GM18873 (cell line): ENCODE results near the gene CUX1.
"Not testable (repeated sequence)": the region's sequence is repeated elsewhere in the genome, so short reads cannot be mapped to it uniquely, and the experiment has no call there.

Experiments
- ATAC-seq: cut with Tn5 transposase; IDR thresholded peaks from one replicate; pipeline ENCODE4 v1.9.1; 2021; ENCODE audit warnings: mild to moderate bottlenecking, moderate library complexity, moderate number of reproducible peaks; ENCODE audit not compliant: unreplicated experiment, low FRiP score

The CUX1 gene

DNA sequence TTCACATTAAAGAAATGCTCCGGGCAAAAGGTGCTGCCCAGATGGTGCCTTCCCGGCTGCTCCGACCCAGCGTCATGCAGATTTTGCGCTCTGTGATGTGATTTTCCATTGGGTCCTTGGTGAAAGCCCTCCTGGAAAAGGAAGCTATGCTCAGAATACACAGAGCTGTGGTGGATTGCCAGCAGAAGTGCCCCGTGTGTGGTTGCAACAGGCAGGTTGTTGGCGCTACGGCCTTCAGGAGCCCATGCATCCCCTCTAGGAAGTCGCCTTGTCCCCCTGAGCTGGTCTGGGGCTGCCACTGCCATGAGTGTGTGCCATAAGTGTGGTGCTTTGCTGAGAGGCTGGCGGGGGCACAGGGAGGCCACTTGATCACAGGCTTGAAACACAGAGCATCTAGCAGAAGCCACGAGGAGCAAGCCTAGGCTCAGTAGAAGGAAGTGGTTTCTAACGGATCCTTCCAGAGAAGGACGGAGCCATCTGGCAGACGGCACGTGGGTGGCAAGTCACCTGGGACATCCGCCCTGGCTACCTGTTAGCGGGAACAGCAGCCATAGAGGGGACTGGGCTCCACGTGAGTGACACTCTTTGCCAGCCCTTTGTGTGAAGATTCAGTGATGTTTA is 210.9 kb downstream of the CUX1 start:
- ATAC-seq: no peak

DNA sequence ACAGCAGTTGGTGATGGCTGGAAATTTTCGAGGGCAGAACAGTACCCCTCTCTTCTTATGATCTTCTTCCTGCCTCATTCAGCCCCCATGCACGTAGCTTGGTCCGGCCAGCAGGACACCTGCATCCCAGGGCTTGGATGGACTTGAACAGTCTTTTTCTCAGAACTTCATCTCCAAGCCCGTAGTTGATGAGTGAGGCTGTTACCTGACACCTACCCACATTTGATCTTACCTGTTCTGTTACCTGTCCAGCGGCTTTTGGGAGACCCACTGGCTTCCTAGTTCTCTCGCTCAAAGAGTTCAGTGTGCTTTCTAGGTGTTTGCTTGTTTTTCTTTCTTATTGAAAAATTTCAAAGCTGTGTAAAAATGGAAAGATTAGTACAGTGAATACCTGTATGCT is 212.2 kb downstream of the CUX1 start:
- no peak for ATAC-seq

DNA sequence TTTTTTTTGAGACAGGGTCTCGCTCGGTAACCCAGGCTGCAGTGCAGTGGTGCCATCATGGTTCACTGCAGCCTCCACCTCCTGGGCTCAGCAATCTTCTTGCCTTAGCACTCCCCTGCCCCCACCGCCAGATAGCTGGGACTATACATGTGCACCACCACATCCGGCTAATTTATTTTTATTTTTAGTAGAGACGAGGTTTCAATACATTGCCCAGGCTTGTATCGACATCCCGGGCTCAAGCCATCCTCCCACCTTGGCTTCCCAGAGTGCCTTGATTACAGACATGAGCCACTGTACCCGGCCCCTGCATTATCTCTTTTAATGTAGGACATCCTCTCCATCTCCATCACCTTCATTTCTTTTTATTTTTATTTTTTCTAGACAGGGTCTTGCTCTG is 213.3 kb downstream of the CUX1 start:
- ATAC-seq: no peak

DNA sequence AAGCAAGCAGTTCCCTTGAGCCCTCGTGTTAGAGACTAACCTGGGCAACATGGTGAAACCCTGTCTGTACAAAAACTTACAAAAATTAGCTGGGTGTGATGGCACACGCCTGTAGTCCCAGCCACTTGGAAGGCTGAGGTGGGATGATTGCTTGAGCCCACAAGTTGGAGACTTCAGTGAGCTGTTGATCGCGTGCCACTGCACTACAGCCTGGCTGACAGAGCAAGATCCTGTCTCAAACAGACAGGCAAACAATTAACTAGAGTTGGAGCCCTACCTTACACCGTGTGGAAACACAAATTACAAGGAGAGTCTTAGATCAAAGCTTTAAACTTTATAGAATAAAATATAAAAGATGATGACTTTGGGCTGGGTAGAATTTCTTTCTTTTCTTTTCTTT is 219.5 kb downstream of the CUX1 start:
- ATAC-seq: no peak

DNA sequence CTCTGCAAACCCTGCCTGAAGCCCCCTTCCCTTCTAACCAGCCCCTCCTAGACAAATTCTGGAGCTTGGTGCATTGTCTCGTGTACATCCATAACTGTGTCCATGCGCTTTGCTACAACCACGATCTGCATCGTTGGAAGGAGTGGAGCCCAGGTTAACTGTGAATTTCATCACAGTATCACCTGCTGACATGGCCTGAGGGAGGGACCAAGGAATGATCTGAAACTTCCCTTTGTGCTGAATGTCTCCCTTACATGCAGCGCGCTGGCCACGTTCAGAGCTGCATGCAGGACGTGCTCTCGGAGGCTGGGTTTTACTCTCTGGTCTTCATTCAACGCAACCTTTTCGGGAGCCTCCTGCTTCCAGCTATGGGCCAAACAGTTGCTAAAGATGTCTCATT is 222.3 kb downstream of the CUX1 start:
- no peak for ATAC-seq

DNA sequence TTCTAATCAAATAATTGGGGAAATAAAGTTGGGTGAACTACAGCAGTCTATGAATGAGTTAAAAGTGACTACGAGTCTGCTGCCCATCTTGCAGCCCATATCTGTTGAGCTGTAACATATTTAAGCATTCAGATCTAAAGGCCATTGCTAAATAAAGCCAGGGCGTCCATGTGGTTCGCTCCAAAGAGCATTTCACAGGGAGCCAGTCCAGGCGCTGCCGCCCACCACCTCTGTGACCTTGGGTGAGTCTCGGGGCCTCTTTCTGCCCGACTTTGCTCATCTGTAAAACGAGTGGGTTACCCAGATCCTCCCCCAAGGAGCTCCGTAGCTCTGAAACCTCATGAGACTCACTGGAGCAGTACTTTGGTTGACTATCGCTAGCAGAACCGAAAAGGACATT is 223.1 kb downstream of the CUX1 start:
- no peak for ATAC-seq

DNA sequence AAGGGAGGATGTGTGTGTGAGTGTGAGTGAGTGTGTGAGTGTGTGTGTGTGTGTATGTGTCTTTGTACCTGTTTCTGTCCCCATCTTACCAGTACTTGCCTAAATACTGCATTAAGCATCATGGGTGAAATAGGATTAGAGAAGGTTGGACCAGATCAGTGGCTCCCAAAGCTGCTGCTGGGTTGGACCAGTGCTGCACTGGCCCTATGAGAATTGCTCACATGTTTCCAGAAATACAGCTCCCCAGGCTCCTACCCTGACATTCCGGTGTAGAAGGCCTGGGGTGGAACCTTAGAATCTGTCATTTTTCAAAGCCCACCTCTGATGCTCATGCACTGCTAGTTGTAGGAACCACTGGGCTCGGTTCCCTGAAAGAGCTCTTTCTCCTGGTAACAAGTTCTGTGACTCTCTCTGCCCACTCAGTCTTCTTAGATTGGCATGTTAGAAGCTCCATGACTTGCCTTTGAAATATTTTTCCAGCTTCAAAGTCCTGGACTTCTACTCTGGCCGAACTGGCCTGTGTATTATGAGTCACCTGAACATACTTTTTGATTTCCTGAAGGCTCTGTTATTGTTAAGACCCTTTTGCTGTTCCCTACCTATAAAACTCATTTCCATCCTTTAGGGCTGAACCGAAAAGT is 224.7 kb downstream of the CUX1 start:
- no peak for ATAC-seq

DNA sequence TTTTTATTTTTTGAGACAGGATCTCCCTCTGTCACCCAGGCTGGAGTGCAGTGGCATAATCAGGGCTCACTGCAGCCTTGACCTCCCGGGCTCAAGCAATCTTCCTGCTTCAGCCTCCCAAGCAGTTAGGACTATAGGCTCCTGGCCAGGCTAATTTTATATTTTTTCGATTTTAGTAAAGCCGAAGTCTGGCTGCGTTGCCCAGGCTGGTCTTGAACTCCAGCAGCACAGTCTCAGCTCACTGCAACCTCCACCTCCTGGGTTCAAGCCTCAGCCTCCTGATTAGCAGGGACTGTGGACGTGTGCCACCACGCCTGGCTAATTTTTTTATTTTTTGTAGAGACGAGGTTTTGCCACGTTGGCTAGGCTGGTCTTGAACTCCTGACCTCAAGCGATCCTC is 225.4 kb downstream of the CUX1 start:
- ATAC-seq: not testable (repeated sequence)

DNA sequence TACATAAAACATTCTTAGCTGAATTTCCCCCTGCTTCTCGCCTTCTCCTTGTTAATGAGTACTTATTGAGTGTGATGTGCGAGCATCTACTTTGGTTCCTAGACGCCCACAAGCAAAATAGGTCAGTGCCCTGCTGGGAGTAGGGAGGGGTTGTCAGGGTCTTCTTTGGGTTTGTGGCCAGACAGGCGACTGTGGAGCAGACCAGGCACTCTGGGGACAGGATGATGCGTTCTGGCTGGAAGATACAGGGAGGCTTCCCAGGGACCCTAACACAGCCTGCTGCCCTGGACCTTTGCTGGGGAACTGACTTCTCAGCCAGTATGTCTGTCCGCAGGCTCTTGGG is 227.2 kb downstream of the CUX1 start:
- ATAC-seq: no peak

DNA sequence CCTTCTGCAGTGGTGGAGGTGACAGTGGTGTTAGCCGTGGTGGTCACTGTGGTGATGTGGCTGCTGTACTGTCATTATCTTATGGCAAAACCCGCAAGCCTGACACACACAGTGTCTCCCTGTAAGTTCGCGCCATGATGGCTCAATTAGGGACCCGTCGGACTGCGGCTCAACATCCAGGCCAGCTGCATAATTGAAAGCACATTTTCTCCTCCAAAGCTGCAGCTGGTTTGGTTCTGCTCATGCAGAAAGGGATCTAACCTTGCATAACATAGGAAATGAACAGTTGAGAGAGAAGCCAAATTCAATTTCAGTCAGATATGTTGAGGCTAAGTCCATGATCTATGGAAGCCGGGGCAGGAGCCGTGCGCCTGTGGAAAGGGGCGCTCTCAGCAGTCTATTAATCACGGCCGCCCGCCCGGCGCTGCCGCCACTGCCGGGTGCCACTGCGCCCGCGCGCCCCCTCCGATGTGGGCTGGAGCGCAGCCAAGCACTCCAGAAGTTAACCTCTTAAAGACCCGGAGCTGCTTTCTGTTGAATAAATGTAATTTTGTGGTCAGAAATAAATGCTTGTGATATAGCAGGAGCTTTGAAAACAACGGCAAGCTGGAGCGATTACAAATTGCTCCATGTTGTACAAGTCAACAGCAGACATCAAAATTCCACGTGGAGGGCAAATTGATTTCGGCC is 227.7 kb downstream of the CUX1 start:
- ATAC-seq: no peak

DNA sequence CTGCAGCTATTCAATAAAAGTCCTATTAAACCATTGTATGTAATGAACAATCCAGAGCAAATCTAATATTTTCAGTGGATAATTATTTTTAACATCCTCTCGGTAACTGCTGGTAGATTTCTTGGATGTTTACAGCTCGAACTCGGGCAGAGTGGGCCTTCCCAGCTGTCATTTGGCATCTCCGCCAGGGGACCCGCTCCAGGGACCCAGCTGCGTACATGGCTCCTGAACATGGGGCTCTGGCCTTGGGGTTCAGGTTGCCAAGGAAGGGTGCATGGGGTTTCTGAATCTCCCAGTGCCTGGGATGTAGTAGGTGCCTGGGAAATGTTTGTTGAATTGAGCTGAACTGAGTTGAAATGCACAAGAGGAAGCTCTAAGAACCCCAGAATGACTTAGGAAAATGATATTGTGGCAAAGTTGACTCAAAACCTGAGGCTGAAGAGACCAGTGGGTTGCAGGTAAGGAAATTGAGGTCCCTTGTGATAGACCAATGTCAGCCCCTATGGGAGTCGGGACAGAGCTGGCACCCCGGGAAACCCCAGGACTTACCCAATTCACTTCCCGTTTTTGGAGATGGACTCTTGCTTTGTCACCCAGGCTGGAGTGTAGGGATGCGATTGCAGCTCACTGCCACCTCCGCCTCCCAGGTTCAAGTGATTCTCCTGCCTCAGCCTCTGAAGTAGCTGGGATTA is 228.4 kb downstream of the CUX1 start:
- no peak for ATAC-seq

DNA sequence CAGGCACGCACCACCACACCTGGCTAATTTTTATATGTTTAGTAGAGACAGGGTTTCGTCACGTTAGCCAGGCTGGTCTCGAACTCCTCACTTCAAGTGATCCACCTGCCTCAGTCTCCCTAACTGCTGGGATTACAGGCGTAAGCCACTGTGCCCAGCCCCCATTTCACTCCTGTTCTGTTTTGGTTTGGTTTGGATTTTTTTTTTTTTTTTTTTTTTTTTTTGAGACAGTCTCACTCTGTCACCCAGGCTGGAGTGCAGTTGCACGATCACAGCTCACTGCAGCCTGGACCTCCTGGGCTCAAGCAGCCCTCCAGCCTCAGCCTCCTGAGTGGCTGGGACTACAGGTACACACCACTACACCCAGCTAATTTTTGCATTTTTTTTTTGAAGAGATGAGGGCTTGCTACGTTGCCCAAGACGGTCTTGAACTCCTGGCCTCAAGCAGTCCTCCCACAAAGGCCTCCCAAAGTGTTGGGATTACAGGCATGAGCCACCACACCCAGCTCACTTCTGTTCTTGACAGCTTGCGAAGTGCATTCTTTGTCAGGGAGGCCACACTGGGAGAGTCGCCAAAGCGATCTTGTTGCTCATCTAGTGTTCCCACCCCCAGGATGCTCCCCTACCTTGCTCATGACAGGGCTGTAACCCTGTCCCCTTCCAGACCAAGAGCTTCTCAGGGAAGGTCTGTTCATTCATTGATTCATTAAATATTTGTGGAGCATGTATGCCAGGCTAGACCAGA is 229.1 kb downstream of the CUX1 start:
- ATAC-seq: no peak

DNA sequence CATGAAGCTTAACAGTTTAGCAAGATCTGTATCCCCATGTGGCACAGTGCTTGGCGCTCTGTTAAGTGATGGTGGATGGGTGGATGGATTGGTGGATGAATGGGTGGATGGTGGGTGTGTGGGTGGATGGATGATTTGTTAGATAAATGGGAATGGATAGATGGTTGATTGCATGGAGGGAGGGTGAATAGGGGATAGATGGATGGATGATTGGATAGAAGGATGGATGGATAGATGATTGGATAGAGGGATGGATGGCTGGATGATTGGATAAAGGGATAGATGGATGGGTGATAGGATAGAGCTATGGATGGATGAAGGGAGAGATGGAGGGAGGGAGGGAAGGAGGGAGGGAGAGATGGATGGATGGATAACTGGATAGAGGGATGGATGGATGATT is 229.7 kb downstream of the CUX1 start:
- ATAC-seq: no peak

DNA sequence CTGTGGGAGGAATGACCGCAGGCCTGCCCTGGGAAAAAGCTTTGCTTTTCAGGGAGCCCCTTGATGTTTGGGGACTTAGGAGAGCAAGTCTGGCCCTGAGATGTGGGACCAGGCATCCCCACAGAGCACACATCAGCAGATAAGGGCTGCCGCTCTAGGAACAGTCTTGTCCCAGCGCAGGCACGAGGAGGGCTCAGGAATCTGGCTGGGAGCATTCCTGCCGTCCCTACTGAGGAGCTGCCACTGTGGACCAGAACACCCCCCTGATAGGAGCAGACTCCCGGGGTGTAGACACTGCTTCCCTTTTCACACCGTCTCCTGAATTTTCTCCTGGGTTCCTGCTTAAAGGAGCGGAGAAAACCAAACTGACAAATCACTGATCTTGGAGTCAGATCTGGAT is 232.3 kb downstream of the CUX1 start:
- no peak for ATAC-seq

DNA sequence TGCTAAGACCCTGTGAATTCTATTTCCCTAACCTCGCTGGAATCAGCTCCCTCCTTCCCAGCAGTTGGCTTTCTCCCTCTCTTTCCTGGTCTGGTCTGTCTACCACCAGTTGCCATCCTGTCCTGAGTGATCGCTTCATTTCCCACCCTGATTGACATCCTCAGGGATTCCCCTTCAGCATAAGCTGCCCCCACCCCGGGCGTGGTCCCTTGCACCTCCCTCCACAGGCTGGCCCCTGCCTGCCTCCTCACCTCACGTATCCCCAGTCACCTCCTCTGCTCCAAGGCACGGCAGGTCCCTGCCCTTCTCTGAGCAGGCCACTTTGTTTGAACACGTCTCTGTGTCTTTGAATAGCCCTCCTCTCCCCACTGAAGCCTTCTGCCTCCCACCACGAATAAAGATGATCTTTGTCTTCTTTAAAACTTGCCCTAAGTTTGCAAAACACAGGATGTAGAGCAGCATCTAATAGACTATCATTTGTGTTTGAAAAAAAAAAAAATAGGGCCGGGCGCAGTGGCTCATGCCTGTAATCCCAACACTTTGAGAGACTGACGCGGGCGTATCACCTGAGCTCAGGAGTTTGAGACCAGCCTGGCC is 233.5 kb downstream of the CUX1 start:
- ATAC-seq: no peak

DNA sequence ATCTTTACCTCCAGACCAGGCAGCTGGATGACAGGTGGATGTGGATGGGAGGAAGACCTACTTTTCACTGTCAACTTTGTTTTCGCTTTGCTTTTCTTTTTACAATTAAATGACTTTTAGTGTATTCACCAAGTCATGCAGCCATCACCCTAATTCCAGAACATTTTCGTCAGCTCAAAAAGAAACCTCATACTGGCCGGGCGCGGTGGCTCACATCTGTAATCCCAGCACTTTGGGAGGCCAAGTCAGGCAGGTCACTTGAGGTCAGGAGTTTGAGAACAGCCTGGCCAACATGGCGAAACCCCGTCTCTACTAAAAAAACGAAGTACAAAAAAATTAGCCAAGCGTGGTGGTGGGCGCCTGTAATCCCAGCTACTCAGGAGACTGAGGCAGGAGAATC is 234.3 kb downstream of the CUX1 start:
- ATAC-seq: not testable (repeated sequence)

DNA sequence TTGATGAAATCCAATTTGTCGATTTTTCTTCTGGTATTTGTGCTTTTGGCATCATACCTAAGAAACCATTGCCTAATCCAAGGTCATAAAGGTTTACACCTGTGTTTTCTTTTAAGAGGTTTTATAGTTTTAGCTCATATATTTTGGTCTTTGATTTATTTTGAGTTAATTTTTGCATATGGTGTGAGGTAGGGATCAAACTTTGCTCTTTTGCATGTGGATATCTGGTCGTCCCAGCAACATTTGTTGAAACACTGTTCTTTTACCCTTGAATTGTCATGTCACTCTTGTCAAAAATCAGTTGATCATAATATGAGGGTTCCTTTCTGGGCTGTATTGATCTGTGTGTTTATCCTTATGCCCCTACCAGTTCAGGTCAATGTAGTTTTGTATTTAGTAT is 236.7 kb downstream of the CUX1 start:
- ATAC-seq: no peak

DNA sequence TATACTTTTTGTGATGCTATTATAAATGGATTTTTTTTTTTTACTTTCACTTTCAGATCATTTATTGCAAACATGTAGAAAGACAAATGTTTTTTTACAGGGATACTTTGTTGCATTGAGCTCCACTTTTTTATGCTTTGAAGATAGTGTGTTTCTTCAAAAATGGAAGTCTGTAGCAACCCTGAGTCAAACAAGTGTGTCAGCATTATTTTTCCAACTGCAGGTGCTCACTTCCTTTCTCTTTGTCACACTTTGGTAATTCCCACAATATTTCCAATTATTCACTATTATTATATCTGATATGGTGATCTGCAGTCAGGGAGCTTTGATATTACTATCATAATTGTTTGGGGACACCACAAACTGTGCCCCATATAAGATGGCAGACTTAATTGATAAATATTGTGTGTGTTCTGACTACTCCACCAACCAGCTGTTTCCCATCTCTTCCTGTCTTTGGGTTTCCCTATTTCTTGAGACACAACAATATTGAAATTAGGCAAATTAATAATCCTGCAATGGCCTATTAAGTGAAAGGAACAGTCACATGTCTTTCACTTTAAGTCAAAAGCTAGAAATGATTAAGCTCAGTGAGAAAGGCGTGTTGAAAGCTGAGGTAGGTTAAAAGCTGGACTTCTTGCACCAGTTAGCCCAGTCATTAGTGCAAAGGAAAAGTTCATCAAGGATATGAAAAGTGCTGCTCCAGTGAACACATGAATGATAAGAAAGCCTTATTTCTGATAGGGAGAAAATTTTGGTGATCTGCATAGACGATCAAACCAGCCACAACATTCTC is 238.0 kb downstream of the CUX1 start:
- ATAC-seq: no peak

DNA sequence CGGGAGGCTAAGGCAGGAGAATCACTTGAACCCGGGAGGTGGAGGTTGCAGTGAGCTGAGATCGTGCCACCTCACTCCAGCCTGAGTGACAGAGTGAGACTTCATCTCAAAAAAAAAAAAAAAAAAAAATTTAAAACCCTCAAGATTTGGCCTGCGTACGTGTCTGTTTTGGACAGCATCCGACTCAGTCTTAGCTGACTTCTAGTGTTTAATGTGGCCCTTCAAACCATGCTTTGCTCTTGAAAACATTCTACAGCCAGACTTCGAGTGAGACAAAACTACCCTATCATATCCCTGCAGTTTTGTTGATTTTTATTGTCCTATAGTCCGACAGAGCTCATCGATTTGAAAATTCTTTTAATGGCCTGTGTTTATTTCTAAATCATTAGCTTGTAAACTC is 242.1 kb downstream of the CUX1 start:
- ATAC-seq: no peak
